ENCODE measurements around the gene KCNMB2. TPM values are rescaled to one million over a fixed set of nuclear protein-coding genes. Genes with fewer than 3 reads are reported as not detected.

The KCNMB2 gene
- total RNA-seq, 1 experiment from 2014 or later = not detected

DNA sequence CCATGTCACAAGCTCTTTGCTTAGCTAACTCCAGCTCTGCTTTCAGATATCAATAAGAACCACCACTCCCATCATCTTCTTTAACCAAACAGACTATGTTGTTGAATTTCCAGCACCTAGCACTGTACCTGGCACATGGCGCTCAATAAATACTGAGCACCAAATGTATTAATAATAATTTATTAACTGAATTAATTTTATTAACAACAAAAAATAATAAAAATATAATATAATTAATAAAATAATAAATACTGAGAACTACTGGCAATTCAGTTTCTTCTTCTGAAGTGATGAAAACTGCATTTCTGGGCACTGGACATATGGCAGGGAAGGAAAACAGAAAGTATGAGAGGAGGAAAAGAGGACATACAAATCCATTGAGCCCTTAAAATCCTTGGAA, 271.5 kb downstream of the KCNMB2 start:
- Histone ChIP-seq H3K4me1 (ENCODE audit: insufficient read depth, low read length, poor library complexity, severe bottlenecking) (no peaks in the 10 kb centered on the region), H3K4me3 (ENCODE audit: low read depth, low read length, poor library complexity, severe bottlenecking) (no peak overlapping the region), H3K27ac (ENCODE audit: low read depth, low read length, poor library complexity, severe bottlenecking) (no peak overlapping the region), H3K27me3 (replicated peaks; ENCODE audit: insufficient read depth, low read depth, low read length, poor library complexity) (no peaks in the 10 kb centered on the region), H3K9me3 (ENCODE audit: low read depth, low read length, poor library complexity, severe bottlenecking) (no peaks in the 10 kb centered on the region), H3K36me3 (ENCODE audit: insufficient read depth, low read length, poor library complexity, severe bottlenecking) (no peaks in the 10 kb centered on the region)
- no TSS peak for BruUV-seq (replicated peaks)
- POLR2A ChIA-PET (ENCODE audit: low non-redundant PET) = no interaction called here
- intact Hi-C loops (cut with micrococcal nuclease; ENCODE audit: unreplicated experiment) = no loop called here
- CTCF ChIA-PET = no interaction called here
- DNase-seq (ENCODE audit: low spot score) = no peak
- TF ChIP-seq EZH2 (IDR thresholded peaks at IDR 0.05; ENCODE audit: borderline replicate concordance, low read depth, low read length, poor library complexity, severe bottlenecking) = no peak
- TF ChIP-seq, protein P1, sequence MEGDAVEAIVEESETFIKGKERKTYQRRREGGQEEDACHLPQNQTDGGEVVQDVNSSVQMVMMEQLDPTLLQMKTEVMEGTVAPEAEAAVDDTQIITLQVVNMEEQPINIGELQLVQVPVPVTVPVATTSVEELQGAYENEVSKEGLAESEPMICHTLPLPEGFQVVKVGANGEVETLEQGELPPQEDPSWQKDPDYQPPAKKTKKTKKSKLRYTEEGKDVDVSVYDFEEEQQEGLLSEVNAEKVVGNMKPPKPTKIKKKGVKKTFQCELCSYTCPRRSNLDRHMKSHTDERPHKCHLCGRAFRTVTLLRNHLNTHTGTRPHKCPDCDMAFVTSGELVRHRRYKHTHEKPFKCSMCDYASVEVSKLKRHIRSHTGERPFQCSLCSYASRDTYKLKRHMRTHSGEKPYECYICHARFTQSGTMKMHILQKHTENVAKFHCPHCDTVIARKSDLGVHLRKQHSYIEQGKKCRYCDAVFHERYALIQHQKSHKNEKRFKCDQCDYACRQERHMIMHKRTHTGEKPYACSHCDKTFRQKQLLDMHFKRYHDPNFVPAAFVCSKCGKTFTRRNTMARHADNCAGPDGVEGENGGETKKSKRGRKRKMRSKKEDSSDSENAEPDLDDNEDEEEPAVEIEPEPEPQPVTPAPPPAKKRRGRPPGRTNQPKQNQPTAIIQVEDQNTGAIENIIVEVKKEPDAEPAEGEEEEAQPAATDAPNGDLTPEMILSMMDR (conservative IDR thresholded peaks at IDR 0.05; ENCODE audit: low read depth, low read length) = no peak

DNA sequence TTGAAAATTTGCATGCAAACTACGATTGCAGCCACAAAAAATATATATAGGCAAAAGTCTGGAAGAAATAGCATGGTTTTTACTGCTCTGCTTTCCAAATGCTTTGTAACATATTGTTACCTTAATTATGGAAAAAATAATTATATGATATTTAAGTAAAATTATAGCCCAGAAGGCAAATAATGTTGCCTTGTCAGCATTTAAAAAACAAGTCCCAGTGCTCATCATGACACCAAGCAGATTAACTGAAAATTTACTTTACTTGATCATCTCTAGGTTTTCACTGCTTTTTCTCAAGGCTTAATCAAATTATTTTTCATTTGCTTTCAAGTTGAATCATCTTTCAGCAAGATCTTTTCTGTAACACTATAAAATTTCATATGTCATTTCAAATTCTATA, 272.5 kb downstream of the KCNMB2 start:
- intact Hi-C loops (cut with micrococcal nuclease; ENCODE audit: unreplicated experiment) = no loop called here
- no TSS peak for BruUV-seq (replicated peaks)
- POLR2A ChIA-PET (ENCODE audit: low non-redundant PET) = no interaction called here

DNA sequence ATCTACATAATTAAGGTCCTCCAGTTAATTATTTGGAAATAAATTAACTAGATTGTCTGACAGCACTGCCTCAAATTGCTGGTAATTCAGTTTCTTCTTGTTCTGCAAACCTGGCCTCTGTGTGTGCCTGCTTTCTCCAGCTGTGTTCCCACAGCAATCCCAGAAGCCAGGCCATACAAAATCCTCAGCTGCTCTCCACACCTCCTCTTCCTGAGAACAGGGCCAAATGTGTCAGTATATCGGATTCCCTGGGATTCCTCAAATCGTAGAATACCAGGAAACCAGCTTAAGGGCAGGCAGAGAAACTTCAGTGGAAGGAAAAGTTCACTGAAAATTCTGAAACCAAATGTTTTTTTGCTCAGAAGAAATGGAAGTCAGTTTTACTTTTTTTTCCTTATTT, 273.9 kb downstream of the KCNMB2 start:
- Histone ChIP-seq H3K4me3 (ENCODE audit: low read depth, low read length, poor library complexity, severe bottlenecking) (no peak overlapping the region), H3K4me1 (ENCODE audit: insufficient read depth, low read length, poor library complexity, severe bottlenecking) (no peaks in the 10 kb centered on the region), H3K9me3 (ENCODE audit: low read depth, low read length, poor library complexity, severe bottlenecking) (no peaks in the 10 kb centered on the region), H3K27me3 (replicated peaks; ENCODE audit: insufficient read depth, low read depth, low read length, poor library complexity) (no peaks in the 10 kb centered on the region), H3K36me3 (ENCODE audit: insufficient read depth, low read length, poor library complexity, severe bottlenecking) (no peaks in the 10 kb centered on the region), H3K27ac (ENCODE audit: low read depth, low read length, poor library complexity, severe bottlenecking) (no peak overlapping the region)
- ChIA-PET CTCF (no interaction called here), POLR2A (ENCODE audit: low non-redundant PET) (no interaction called here)
- intact Hi-C loops (cut with micrococcal nuclease; ENCODE audit: unreplicated experiment) = no loop called here
- no peak for DNase-seq (ENCODE audit: low spot score)
- TF ChIP-seq, protein P1 (conservative IDR thresholded peaks at IDR 0.05; ENCODE audit: low read depth, low read length) = no peak
- TF ChIP-seq EZH2 (IDR thresholded peaks at IDR 0.05; ENCODE audit: borderline replicate concordance, low read depth, low read length, poor library complexity, severe bottlenecking) = no peak
- BruUV-seq (replicated peaks) = no TSS peak

More for the DNA sequence above, 272.5 kb downstream of the KCNMB2 start:
- CTCF ChIA-PET = no interaction called here
- no peaks in the 10 kb centered on the region for H3K36me3 ChIP-seq (ENCODE audit: insufficient read depth, low read length, poor library complexity, severe bottlenecking)
- no peaks in the 10 kb centered on the region for H3K27me3 ChIP-seq (replicated peaks; ENCODE audit: insufficient read depth, low read depth, low read length, poor library complexity)
- no peak overlapping the region for H3K4me3 ChIP-seq (ENCODE audit: low read depth, low read length, poor library complexity, severe bottlenecking)
- H3K4me1 ChIP-seq (ENCODE audit: insufficient read depth, low read length, poor library complexity, severe bottlenecking) = no peaks in the 10 kb centered on the region
- DNase-seq (ENCODE audit: low spot score) = no peak
- H3K9me3 ChIP-seq (ENCODE audit: low read depth, low read length, poor library complexity, severe bottlenecking) = no peaks in the 10 kb centered on the region
- no peak overlapping the region for H3K27ac ChIP-seq (ENCODE audit: low read depth, low read length, poor library complexity, severe bottlenecking)
- TF ChIP-seq, protein P1 (conservative IDR thresholded peaks at IDR 0.05; ENCODE audit: low read depth, low read length) = no peak
- no peak for TF ChIP-seq EZH2 (IDR thresholded peaks at IDR 0.05; ENCODE audit: borderline replicate concordance, low read depth, low read length, poor library complexity, severe bottlenecking)
